ENCODE measurements around the gene ABI1. TPM values are rescaled to one million over a fixed set of nuclear protein-coding genes. Genes with fewer than 3 reads are reported as not detected.

ABI1 gene
- 49.5 and 55.1 TPM in 2 replicates for total RNA-seq

GRCh38 chr10:26860443-26861204 lies at the start of gene ABI1:
TSS of gene ABI1 (minus strand) at chr10:26860958. CDS start at chr10:26860863, 95 bp downstream.

GRCh38 chr10:26697163-26697921 lies 163.4 kb downstream of the ABI1 start, which contains the start of gene PDSS1:
TSS of gene PDSS1 (plus strand) at chr10:26697701. CDS start at chr10:26697712, 11 bp downstream.

Small RNA genes lying within 50 kb of the gene (small RNA-seq; reads per million reads assigned to genes)
- gene RF00191 (not detected), gene RNU6-946P (not detected)

Other genes with a start within 250 kb of the ABI1 start
- 7.7 and 13.3 TPM in 2 replicates for gene PDSS1, start 163.3 kb downstream of the ABI1 start, total RNA-seq
- gene ANKRD26, start 239.5 kb upstream of the ABI1 start, total RNA-seq = 7.3 and 12.7 TPM in 2 replicates